HUDEP-2 (cell line): ENCODE data around the gene TMEM184A.

Source experiments
- DNase-seq, 76 experiments: peaks; one replicate each; lab custom pipeline; 2025; ENCODE audit not compliant: unreplicated experiment in 76 of 76; lab: John Stamatoyannopoulos, UW

Gene TMEM184A

DNA sequence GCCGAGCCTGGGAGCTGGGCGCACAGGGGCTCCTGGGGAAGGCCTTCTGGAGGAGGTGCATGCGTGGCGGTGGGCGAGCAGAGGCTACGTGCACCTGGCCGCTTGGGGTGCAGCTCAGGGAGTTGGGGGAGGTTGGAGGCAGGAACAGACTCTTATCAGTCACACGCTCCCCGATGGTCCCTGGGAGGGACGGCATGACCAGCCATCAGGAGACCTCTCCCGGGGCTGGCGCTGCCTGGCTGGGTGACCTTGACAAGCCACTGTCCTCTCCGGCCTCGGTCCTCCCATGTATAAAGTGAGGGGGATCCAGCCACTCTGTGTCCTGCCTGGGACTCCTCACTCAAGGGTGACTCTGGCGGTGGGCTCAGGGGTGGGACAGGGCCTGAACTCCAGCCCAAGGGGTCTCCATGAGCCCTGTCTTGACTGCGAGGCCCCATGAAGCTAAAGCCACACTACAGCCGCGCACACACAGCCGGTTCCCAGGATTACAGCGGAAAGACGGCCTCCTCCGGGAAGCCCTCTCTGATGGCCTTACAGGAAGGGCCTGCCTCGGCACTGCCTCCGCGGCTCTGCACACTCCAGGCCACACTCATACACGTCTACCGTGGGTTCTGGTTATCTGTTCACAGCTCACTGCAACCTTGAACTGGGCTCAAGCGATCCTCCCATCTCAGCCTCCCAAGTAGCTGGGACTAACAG, 2.3 kb downstream of the TMEM184A start:
- DNase-seq, result no peak

DNA sequence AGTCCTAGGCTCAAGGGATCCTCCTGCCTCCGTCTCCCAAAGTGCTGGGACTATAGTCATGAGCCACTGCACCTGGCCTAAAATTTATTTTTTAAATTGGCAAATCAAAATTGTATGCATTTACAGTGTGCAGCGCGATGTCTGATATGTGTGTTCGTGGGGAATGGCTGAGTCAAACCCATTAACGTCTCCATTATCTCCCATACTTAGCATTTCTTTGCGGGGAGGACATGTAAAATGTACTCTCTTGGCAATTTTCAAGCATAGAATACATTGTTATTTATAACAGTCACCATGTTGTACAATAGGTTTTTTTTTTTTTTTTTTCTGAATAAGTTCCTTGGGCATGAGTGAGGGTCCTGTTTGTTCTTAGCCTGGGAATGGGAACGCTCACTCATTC, 3.8 kb downstream of the TMEM184A start:
- DNase-seq, result no peak

DNA sequence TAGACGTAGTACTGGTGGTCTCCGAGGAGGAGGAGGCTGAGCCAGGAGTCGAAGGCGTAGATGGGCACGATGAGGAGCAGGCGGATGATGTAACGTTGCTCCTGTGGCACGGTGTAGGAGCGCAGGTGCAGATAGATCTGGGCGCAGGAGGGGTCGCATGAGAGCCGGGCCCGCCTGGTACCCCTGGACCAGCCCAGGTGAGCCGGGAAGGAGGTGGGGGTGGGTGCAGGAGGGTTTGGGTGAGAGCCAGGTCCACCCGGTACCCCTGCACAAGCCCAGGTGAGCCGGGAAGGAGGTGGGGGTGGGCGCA, 5.2 kb downstream of the TMEM184A start:
- DNase-seq, result no peak

DNA sequence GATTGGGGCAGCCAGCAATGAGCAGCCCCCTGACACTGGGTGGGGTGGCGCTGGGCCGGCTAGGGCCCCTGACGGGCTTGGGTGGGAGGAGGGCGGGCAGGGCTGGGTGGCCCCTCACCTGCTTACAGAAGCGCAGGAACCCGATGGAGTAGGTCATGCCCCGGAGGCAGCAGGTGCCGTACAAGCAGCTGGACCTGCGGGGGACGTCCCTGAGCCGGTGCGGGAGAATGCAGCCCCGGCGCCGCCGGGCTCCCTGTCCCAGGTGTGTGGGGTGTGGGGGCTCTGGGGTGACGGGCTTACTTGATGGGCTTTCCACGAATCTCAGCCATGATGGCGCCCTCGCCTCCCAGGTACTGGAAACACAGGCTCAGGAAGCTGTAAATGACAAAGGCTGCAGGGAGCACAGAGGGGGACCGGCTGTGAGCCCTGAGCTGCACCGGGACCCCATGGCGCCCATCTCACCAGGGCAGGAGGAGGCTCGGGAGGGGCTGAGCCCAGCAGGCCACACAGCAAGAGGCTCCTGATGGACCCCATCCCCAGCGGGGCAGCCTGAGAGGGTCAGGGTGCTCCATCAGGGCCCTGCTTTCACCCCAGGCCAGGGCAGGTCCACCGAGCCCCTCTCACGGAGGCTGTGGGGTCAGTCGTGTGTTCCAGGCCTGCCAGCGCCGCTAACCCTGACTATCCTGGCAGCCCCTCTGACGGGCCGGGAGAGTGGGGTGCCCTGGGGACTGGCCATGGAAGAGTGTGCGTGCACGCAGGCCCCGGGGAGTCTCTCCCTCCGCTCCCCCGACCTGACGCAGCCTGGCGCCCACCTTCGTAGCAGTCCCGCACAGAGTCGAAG, 5.8 kb downstream of the TMEM184A start:
- DNase-seq, result no peak

DNA sequence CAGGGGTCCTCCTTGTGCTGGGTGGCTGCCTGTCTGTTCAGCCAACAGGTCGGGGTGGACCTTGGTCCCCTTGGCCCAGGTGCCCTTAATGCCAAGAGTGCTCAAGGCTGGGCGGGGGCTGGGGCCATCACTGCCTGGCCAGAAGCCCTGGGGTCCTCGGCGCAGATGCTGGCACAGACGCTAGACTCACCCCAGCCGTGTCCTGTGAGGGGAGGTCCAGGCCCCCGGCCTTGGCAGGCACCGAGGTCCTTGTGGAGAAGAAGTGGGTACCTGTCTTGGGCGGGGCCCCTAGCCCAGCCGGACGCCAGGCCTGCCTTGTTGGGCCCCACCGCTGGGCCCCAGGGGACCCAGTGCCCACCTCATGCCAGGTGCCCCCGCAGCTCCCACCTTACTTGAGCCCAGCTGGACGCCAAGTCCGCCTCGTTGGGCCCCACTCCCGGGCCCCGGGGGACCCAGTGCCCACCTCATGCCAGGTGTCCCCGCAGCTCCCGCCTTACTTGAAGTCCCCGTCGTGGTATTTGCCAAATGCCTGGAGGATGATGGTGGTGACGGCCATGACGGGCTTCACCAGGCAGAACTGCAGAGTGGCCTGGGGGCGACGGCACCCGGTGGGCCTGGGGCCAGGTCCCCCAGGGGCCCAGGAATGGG, 6.5 kb downstream of the TMEM184A start:
- no peak for DNase-seq

DNA sequence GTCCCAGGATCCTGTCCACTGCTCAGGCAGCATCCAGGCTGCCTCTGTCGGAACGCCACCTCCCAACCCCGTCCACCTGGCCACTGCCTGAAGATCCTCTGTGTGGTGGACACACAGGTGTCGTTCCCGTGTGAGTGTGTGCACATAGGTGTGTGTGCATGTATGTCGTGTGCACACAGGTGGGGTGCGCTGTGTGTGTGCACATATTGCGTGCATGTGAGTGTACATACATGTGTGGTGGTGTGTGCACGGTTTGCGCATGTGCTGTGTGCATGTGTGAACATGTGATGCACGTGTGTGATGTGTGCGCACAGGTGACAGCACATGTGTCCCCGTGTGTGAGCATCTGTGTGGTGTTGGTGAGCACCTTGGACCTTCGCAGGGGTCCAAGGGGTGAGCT, 7.1 kb downstream of the TMEM184A start:
- no peak for DNase-seq

DNA sequence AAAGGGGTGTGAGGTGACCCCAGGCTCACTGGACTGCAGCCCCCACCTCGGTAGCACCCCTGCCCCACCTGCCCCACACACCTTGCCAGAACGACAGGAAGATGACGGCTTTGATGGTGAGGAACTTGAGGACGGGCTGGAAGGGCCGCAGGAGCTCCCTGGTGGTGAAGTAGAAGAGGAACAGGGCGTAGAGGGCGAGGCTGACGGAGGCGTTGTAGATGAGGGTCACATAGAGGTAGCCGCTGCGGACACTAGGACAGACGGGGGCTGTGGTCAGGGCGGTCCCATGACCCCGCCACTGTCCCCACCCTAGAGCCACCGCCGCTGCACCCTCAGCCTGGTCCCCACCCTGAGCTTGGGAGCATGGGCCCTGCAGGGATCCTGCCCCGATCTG, 7.6 kb downstream of the TMEM184A start:
- peak in 7 of 76 experiments; percentile 4 to 37 (median 20) for DNase-seq

DNA sequence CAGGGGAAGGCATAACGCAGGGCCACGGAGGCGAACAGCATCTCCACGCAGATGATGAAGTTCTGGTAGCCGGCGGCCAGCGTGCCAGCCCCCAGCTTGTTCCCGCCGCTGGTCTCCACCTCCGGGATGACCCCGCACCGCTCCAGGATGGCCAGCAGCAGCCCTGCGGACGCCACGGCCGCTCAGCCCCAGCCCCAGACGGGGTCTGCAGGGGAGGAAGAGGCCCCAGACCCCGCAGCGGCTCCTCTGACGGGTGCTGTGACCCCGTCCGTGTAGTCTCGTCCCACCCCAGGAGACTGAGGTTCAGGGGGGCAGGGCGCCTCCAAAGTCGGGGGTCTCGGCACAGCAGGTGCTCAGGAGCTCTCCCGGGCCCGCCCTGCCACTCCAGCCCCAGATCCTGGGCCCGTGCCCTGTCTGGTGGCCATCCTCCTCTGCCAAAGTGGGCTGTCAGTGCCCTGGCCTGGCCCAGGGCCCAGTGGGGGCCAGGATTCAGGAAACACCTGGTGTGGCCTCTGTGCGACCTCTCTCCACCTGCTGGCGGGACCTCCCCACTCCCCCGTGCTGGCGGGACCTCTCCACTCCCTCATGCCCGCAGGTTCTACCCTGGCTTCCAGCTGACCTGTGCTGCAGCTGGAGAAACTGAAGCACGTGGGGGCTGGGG, 8.1 kb downstream of the TMEM184A start:
- DNase-seq, result no peak

DNA sequence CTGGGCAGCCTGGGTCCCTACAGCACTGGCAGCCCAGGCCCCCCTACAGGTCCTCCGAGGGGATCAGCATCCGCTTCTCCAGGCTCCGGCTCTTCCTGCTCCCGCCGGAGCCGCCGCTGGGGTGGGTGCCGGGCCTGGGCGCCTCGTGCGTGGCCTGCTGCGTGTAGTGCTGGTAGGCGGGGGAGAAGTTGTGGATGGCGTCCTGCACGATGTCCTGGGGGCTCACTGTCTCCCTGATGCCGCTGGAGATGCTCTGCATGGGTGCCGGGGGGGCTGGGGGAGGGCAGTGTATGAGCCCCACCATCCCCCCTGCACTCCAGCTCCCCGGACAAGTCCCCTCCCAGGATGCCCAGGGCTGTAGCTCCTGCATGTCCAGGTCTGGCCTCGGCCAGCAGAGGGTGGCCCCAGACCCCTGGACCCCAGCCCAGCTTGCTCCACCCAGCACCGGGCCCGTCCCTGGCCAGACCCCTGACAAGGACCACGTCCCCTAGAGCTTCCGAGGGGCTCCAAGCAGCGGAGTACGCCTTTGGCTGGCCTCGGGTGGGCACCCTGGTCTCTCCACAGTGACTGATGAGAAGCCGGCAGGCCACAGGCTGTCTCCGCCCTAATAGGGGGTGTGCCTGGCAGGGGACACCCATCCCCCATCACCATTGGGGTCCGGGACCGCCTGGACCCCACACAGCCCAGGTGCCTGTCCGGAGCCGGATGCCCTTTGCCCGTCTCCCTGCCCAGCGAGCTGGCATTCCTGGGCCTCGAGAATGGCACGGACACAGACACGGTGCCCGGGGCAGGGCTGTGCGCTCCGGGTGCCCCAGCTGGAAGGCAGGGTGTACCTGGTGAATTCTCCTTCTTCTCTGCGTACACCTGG, 8.9 kb downstream of the TMEM184A start:
- DNase-seq, result no peak

DNA sequence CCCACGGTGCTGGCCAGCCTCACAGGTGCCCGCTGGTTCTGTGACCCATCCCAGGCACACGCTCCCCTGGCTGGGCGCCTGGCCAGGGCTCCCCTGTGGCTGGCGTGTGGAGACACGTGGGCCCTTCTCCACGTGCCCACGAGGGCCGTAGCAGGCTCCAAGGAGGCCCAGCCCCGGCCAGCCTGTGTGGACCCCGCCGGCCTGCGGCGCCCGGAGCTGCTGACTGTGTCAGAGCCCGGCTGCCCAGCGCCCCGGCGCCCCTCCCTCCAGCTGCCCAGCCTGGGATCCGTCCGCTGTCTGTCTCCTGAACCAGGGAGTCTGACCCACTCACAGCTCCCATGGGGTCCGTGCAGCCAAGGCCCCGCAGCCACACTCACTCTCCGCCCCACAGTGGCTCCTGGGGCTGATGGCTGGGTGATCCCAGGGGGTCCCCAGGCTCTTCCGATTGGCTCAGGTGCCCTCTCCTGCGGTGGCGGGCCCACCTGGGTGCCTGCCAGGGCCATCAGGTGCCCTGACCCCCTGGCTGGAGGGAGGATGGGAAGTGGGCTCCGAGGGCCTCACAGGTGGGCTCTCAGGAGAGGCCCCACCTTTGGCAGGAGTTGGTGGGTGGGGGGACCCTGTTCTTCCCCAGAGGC, 9.6 kb downstream of the TMEM184A start:
- no peak for DNase-seq

DNA sequence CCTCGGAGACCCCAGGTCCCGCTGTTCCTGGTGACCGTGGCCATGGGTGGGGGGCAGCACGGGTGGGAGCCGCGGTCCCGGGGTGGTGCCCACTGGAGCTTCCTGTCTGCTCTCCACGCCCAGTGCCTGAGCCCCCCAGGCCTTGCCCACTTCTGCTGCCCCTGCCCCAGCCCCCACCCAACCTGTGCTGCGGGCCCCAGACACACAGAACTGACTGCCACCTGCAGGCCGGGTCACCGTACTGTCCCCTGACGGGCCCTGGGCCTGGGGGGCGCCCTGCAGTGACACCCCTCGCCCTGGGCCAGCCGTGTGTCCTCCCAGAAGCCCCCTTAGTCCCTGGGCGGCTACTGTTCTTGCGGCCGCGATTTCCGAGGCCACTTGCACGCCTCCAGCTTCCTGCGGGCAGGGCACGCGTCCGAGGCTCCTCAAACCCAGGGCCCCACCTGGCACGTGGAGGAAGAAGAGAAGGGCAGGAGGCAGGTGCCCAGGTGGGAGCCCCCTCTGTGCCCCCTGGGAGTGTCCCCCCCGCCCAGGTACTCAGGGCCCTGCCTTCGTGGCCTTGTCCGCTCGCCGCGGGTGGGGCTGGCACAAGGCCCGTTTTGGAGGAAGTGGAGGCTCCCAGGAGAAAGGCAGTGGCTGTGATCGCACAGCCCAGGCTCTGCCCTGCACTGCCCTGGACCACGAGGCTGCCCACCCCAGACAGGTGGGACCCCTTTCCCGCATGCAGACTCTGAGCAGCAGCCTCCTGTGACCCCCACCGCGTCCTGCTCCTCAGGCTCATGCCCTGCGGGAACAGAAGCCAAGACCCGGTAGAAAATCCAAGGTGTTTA, 10.4 kb downstream of the TMEM184A start:
- DNase-seq, result no peak

DNA sequence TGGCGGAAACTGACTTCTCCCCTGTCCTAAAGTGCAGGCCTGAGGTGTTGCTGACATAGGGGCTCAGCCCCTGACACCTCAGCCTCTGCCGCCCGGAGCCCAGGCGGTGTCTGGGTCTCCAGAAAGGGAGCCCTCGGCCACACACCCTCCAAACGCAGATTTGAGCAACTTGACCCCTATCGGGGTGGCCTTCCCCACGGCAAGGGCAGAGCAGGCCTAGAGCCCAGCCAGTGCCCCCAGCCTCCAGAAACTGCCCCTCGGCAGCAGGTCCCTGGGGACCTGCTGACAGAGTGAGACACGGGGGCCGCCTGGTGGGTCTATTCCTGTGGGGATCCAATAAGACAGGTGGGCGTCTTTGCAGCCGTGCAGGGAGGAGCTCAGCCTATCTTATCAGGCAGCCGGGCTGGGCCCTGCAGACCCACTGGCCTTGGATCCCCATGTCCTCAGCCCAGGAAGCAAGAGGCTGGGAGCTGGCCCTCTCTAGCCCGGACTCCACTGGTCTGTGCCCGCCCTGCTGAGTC, 11.0 kb downstream of the TMEM184A start:
- no peak for DNase-seq

DNA sequence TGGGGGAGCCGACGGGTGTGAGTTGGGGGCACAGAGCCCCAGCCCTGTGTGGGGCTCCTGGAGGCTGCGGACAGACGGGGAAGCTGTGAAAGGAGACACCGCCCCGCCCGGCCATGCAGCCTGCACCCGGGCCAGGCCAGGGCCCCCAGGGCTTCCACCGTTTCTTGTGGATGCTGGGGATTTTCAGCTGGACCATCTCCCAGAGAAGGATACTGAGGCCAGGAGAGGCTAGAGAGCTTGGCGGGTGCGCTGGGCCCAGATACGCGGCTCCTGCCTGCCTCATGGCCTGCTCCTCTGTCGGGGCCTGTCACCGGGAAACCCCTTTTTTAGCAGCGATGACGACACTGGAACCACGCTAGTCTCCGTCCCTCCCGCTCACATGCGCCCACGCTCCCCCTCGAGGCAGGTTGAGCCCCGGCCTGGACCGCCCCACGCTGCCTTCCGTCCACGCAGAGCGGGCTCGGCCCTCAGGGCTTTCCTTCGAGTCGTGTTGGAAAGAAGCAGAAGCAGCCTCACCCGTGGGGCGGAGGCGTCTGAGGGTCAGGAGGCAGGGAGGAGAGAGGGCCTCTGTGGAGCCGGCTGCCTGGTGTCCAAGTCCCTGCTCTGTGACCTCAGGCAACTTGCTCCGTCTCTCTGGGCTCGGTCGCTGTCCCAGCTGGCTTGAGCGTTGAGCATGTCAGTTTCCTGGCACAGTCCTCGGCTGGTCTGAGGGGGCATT, 11.7 kb downstream of the TMEM184A start:
- DNase-seq, result no peak

DNA sequence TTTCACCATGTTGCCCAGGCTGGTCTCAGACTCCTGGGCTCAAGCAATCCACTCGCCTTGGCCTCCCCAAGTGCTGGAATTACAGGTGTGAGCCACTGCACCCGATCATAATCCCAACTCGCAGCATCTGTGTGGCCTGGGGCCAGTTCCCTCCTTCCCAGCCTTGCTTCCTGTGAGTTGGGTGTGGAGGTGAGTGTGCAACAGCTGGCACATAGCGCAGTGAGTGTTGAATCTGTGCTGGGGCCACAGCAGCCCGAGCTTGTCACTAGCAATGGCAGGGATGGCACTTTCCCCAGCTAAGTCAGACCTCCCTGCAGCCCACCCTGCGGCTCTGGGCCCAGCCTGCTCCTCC, 12.2 kb downstream of the TMEM184A start:
- DNase-seq, result no peak

DNA sequence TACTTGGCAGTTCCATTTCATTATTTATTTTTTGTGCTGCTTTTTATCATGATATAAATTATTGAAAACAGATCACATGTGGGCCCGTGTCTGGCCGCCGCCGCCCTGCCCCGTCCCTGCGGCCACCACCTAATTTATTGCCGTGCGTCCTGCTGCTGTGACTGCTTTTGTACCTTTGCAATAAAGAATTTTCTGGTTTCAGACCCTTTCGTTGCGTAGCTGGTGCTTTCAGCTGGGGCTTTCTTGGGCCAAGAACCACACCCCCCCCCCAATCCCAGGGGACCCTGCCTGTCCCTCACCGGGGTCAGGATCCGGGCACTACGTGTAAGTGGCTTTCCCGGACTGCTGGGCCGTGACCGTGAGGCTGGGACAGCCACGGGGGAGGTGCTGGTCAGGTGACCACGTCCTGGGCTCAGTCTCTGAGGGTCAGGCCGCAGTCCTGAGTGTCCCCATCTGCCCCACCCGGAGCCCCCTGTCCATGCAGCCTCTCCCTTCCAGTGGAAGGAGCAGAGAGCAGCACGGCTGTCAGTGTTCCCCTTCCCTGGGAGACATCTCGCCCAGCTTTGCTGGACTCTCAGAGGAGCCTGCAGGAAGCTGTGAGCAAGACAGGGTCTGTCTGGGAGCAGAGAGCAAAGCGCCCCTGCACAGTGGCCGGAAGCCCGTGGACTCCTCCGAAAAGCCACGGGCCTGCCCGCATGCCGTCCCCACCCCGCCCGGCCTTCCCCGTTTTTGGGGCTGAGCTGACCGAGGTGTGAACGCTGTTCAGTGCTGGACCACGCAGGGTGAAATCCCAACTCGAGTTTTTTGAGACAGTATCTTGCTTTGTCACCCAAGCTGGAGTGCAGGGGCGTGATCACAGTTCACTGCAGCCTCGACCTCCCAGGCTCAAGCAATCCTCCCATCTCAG, 12.9 kb downstream of the TMEM184A start:
- no peak for DNase-seq

DNA sequence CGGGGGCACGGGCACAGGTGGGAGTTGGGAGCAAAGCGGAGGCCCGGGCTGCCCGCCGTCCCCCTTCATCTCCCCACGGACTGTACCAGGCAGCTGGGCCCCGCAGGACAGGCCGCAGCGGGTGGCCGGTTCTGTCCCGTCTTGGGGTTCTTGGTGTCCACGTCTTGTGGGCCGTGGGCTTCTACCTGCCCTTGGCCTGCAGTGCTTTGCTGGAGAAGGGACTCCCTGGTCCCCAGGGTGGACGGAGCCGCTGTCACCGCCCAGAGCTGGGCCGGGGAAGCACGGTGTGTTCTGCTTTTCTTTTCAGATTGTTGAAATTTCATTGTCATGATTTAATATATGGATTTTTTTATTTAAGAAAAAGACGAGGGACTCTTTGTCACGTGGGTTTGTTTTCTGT, 13.7 kb downstream of the TMEM184A start:
- DNase-seq, result no peak

DNA sequence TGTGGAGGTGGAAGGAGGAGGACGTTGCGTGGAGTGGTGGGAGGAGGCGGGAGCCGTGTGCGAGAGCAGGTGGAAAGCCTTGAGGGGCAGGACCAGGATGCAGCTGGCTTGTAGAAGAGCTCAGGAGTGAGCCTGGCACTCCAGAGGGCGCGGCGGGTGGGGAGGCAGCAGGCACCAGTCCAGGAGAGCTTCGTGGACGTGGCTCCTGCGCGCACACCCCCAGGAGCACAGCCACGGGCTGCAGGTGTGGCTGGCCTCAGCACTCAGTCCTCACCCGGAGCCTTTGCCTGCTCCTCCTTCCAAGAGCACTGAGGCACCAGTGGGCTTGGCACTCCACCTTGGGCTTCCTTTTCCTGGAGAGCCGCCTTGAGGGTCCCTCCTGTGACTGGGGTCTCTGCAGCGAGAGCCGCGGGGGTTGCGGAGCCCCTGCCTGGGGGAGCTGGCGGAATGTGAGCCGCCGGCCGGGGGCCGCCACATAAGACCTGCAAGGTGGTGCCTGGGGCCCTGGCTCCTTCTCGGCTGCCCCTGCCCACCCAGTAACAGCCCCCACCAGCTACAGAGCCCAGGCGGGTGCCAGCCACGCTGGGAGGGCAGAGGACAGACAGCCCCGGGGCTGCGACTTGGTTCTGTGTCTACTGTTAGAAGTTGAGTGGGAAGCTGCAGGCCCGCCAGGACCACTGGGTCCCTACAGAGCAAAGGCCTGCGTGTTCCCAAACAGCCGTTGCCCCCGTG, 14.4 kb downstream of the TMEM184A start:
- no peak for DNase-seq
